ENCODE results near the gene BCL2L14.
"Not testable (repeated sequence)": the region's sequence is repeated elsewhere in the genome, so short reads cannot be mapped to it uniquely, and the experiment has no call there.

Gene BCL2L14

GRCh38 chr12:12110923-12111555 lies 40.3 kb downstream of the BCL2L14 start:
- DNase-seq: not testable (repeated sequence)

DNA sequence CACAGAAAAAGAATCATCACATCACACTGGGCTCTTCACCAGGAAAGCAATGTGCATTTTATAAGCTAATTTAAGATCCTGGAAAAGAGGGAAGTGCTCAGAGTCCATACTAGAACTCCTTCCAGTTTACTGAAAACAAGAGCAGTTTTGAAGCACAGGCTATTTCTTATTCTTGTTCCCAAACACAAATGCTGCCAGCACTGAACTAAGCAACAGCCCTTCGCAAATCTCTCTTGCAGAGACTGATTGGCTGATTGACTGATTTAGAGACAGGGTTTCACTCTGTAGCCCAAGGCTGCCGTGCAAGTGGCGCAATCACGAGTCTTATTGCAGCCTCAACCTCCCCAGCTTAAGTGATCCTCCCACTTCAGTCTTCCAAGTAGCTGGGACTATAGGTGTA lies 44.8 kb downstream of the BCL2L14 start:
- DNase-seq: no peak

- no peak for DNase-seq
These were observed 45.9 kb downstream of the BCL2L14 start for GRCh38 chr12:12116677-12117076.

DNA sequence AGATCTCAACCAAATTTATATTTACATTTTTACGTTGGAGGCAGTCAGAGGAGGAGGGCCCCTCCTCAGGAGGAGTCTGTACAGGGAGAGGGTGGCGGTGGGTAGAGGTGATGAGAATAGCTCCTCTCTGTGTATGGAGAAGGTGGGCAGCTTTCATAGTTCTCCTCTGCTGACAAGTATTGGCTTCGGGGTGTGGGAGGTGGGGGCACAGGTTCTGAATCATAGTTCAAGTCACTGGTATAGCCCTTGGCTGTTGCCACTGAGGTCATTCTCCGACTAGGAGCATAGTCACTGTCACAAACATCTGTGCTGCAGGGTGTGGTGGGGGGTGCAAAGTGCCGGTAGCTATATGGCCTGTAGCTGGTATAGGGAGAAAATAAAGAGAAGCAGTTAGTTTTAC lies 50.3 kb downstream of the BCL2L14 start:
- no peak for DNase-seq

- DNase-seq: no peak
These were observed 52.4 kb downstream of the BCL2L14 start for GRCh38 chr12:12123036-12123604.

- no peak for DNase-seq
These were observed 55.8 kb downstream of the BCL2L14 start for GRCh38 chr12:12126551-12126950.

DNA sequence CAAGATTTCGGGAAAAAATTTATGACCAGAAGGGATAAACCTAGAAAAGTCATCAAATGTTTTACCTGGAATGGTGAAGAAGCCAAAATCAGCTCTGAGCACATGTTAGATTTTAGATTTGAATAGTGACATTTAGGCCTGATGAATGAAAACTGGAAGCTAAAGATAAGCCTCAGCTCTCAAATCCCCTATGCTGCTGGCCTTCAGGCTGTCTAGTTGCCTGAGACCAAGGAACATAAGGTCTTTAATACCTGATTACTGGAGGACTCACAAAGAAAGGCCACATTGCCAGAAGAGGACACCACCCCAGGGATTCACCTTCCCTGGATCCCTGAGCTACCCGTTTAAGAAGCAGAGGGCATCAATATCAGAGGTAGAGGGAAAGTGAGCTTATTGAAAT lies 56.6 kb downstream of the BCL2L14 start:
- DNase-seq: no peak

GRCh38 chr12:12128670-12129069 lies 57.9 kb downstream of the BCL2L14 start:
- no peak for DNase-seq

DNA sequence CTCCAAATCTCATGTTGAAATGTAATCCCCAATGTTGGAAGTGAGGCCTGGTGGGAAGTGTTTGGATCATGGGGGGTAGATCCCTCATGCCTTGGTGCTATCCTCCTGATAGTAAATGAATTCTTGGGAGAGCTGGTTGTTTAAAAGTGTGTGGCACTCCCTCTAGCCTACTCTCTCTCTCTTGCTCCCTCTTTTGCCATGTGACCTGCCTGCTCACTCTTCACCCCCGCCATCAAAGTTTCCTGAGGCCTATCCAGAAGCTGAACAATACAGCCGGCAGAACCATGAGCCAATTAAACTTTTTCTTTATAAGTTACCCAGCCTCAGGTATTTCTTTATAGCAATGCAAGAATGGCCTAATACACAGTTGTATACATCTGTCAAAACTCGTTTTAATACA lies 62.5 kb downstream of the BCL2L14 start:
- DNase-seq: no peak

GRCh38 chr12:12133785-12134184 lies 63.0 kb downstream of the BCL2L14 start:
- DNase-seq: no peak

GRCh38 chr12:12138203-12139154 lies 67.7 kb downstream of the BCL2L14 start:
- DNase-seq: no peak

DNA sequence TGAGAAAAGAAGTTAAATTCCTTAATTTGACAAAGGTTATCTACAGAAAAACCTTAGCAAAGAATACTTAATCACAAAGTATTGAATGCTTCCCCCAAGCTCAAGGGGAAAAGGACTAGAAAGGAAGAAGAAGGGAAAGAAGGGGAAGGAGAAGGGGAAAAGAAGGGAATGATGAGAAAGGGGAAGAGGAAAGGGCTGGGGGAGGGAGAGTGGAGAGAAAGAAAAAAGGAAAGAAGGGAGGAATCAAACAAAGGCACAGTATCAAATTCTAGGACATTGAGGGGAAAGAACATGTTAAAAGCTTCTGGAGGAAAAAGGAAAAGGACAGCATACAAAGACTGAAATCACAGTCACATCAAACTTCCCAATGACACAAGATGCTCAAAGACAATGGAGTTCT lies 70.3 kb downstream of the BCL2L14 start:
- no peak for DNase-seq

GRCh38 chr12:12144531-12144930 lies 73.8 kb downstream of the BCL2L14 start:
- DNase-seq: not testable (repeated sequence)

DNA sequence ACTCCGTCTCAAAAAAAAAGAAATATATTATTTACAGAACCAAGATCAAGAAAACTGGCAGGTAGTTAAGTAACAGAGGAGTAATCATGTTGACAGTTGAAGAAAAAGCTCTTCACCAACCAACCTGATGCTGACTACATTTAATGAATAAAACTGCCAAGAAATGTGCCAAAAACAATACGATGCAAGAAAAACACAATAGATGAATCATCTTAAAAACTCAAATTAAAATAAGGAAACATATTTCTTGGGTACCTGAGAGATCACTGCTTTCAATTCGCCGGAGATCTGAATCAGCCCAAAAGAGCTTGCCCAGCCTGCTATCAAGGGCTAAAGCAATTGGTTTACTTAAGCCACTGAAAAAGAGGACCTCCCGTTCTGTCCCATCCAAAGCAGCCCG lies 76.4 kb downstream of the BCL2L14 start:
- no peak for DNase-seq
